B cell (primary cell): Measurements from ENCODE around the gene BTBD1.

ENCODE experiments used
- EZH2 ChIP-seq: IDR thresholded peaks from 2 replicates; pipeline ENCODE4 v1.6.1; 2012; ENCODE audit warnings: borderline replicate concordance, low read depth, mild to moderate bottlenecking, moderate library complexity, low read length; ENCODE audit not compliant: insufficient read depth, poor library complexity, severe bottlenecking
- TF ChIP-seq, protein P1 (sequence below): fragments of 200-600 bp; IDR thresholded peaks from one replicate; pipeline ENCODE4 v1.8.0; 2022; ENCODE audit warnings: antibody characterized with exemption, mild to moderate bottlenecking

DNA sequence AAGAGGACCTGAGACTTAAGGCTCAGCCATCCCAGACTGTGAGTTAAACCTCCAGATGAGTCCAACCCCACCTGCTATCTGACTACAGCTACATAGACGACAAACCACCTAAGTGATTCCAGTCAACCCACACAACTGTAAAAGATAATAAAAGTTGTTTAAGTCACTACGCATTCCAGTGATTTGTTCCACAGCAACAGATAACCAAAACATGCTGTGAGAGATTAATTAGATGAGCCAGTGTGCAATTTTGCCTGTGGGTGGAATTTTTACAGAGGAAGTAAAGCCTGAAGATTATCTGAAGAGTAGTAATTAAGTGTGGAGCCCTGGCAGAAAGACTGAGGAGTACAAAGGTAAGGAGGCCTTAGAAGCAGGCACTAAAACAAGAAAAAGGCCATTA lies 5.4 kb downstream of the BTBD1 start:
- TF ChIP-seq, protein P1, sequence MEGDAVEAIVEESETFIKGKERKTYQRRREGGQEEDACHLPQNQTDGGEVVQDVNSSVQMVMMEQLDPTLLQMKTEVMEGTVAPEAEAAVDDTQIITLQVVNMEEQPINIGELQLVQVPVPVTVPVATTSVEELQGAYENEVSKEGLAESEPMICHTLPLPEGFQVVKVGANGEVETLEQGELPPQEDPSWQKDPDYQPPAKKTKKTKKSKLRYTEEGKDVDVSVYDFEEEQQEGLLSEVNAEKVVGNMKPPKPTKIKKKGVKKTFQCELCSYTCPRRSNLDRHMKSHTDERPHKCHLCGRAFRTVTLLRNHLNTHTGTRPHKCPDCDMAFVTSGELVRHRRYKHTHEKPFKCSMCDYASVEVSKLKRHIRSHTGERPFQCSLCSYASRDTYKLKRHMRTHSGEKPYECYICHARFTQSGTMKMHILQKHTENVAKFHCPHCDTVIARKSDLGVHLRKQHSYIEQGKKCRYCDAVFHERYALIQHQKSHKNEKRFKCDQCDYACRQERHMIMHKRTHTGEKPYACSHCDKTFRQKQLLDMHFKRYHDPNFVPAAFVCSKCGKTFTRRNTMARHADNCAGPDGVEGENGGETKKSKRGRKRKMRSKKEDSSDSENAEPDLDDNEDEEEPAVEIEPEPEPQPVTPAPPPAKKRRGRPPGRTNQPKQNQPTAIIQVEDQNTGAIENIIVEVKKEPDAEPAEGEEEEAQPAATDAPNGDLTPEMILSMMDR, result no peak
- TF ChIP-seq EZH2, result no peak
